GM20431 (cell line): ENCODE results near the gene HES4.

Source experiments
- in situ Hi-C: fragments of 300-500 bp; cut with MseI, MboI; formaldehyde crosslinking; loops from one replicate; pipeline ENCODE4 v1.15.0; 2020; ENCODE audit warnings: low sequenced_read_pairs; ENCODE audit not compliant: unreplicated experiment

Gene HES4

DNA sequence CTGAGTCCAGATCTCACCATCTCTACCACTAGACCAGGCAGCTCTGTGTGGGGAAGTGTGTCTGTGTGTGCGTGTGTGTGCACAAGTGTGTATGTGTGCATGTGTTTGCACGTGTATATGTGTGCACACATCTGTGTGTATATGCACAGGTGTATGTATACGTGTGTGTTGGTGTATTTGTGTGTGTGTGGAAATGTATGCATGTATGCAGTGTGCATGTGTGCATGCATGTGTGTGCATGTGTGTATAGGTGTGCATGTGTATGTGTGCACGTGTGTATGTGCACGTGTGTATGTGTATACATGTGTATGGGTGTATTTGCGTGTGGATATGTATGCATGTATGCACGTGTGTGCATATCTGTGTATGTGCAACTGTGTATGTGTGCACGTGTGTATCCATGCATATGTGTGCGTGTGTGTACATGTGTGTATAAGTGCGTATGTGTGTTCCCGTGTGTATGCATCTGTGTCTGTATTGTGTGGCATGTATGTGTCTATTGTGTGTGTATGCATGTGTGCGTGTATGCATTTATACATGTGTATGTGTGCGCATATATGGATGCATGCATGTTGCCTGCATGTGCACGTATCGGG, 30.5 kb downstream of the HES4 start:
- in situ Hi-C loops, result no loop called here

- in situ Hi-C loops, result no loop called here
Measured at GRCh38 chr1:967466-968343, 32.2 kb downstream of the HES4 start.

- in situ Hi-C loops, result no loop called here
Measured at GRCh38 chr1:966704-967300, 33.1 kb downstream of the HES4 start.

GRCh38 chr1:966135-966703, 33.7 kb downstream of the HES4 start, which contains the start of gene PLEKHN1:
Gene PLEKHN1, plus strand, starts transcription at chr1:966482. Its CDS starts 50 bp downstream, at chr1:966532.
- in situ Hi-C loops, result no loop called here

DNA sequence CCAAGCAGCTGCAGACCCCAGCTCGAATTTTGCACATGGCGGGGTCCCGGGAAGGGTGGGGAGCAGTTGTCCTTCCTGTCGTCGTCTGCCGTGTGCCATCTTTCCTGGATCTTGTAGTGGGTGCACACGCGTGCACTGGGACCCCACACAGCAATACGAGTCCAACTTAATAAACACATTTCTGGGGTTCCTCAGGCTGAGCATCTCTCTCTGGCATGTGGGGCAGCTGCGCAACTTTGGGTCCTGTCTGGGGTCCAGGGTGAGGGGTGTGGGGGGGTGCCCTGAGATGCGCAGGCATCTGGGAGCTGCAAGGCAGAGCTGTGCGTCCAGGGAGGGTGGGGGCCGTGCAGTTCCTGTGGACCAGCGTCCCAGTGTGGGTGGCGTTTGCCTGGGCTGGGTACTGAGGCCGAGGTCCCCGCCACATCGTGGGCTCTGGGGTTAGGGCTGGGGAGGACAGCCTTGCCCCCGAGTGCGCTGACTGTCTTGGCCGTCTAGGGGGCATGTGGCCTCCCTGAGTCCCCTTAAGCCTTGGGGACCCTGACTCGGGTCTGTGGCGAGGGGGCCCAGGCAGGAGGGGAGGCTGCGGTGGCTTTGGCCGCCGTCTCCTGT, 34.3 kb downstream of the HES4 start:
- in situ Hi-C loops, result no loop called here

GRCh38 chr1:964691-965525, 35.0 kb downstream of the HES4 start:
- in situ Hi-C loops, result no loop called here

GRCh38 chr1:963746-964525, 36.0 kb downstream of the HES4 start:
- in situ Hi-C loops, result no loop called here

DNA sequence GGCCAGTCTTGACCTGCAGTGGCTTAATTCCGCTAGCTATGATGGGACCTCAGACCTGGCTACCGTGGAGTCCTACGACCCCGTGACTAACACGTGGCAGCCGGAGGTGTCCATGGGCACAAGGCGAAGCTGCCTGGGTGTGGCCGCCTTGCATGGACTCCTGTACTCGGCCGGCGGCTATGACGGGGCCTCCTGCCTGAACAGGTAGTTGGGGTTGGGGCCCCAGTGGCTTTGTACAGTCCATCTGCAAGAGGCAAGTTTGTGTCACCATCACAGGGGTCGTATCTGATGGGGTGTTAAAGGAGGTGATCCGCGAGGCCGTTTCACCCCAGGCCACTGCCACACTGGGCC, 36.6 kb downstream of the HES4 start:
- in situ Hi-C loops, result no loop called here

- in situ Hi-C loops, result no loop called here
Measured at GRCh38 chr1:962381-963300, 37.3 kb downstream of the HES4 start.

DNA sequence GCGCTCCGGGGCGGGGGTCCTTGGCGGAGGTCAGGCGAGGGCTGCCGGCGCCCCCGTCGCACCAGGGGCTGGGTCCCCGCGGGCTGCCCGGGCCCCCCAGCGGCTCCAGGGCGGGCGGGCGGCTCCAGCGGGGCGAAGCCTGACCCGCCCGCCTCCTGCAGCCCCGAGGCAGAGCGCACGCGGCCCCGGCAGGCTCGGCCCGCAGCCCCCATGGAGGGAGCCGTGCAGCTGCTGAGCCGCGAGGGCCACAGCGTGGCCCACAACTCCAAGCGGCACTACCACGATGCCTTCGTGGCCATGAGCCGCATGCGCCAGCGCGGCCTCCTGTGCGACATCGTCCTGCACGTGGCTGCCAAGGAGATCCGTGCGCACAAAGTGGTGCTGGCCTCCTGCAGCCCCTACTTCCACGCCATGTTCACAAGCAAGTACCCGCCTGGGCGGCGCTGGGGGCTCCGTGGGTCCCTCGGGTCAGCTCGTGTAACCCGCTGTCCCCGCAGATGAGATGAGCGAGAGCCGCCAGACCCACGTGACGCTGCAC, 38.7 kb downstream of the HES4 start:
- in situ Hi-C loops, result no loop called here

- in situ Hi-C loops, result no loop called here
Measured at GRCh38 chr1:960363-961131, 39.4 kb downstream of the HES4 start, which contains the start of gene KLHL17. Gene KLHL17, plus strand, starts transcription at chr1:960584. Its CDS starts 110 bp downstream, at chr1:960694.

- in situ Hi-C loops, result no loop called here
Measured at GRCh38 chr1:959731-960362, 40.0 kb downstream of the HES4 start.

DNA sequence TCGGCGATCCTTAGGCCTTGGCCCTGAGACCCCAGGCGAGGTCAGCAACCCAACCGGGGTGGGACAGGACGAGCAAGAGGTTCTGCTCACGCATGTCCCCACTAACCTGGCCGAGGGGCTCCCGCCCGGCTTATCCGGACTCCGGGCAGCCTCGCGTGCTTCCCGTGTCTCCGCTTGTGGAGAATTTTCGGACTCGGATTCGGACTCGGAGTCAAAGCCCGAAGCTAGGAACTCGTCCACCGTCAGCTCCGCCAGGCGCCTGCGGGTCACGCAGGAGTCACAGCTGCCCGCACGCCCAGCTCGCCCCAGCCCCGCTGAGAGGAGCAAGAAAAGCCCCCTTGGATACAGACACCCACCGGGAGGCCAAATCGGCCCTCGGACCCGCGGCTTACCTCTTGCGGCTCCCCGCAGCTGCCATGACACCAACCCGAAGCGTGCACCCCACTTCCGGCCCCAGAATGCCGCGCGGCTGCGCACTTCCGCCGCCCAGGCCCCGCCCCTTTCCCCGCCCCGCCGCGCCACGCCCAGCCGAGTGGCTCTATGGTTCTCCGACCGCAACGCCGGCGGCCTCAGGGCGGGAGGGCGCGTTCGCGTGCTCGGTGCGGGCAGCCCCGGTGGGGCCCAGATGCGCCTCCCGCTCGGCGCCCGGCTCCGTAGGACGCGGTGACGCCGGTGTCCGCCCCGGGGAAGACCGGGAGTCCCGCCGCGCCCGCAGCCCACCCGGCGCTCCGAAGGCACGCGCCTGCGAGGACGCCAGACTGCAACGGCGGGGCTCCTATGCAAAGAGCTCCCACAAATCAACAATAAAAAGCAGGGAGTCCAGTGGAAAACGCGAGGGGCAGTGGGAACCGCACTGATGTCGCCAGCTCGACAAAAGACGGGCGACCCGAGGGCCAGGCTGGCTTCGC, 40.8 kb downstream of the HES4 start, which contains the start of gene NOC2L:
Gene NOC2L (minus strand): TSS at position 434 of the 908 bp plus-strand sequence. CDS start 16 bp downstream, at position 418.
- in situ Hi-C loops, result no loop called here

DNA sequence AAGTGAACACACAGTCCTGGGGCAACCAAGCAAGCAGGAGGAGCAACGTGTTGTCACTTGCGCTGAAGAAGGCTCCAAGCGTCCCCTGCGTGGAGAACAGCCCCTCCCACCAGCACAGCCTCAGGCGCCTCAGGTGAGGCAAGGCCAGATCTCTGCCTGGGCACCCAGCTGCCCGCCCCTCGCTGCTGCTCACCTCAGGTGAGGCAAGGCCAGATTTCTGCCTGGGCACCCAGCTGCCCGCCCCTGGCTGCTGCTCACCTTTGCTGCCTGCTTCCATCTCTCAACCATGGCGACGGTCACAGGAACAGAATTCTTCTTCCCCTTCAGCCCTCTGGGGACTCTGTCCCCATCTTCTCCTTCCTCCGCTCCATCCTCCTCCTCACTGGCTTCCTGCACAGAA, 43.3 kb downstream of the HES4 start:
- in situ Hi-C loops, result no loop called here

DNA sequence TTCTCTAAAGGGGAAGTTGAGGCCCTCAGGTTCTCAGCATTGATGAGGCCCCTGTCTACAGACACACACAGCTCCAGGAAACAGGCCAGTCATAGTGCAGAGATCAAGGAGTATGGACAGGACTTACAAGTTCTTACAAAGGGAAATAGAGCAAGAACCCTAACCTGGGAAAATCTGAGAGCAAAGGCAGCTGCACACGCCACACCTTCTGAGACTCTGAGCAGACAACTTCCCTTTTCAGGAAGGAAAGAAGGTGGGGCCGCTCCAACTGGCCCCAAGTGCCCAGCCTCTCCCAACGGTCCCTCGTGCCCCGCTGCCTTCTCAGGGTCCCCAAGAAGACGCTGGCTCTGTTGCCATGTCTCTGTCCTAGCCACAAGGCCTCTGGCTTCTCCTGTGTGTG, 44.4 kb downstream of the HES4 start:
- in situ Hi-C loops, result no loop called here
